HepG2 (cell line): Measurements from ENCODE around the gene PCAT6.
"Not testable (repeated sequence)": the region's sequence is repeated elsewhere in the genome, so short reads cannot be mapped to it uniquely, and the experiment has no call there.

ENCODE experiments used
- ASH2L ChIP-seq: fragments of 300-600, 200-600 bp; sonication (generic); IDR thresholded peaks from 2 replicates; pipeline ENCODE4 v1.7.0; 2017; ENCODE audit warnings: low read depth, mild to moderate bottlenecking, moderate library complexity, mixed read lengths, low read length; ENCODE audit not compliant: insufficient read length
- BHLHE40 ChIP-seq: IDR thresholded peaks from 2 replicates; pipeline ENCODE4 v1.6.1; 2011; ENCODE audit warnings: low read length, improper control_type of control experiment
- CTCF ChIP-seq: sonication (generic); formaldehyde crosslinking; IDR thresholded peaks from 2 replicates; pipeline ENCODE4 v1.5.0; 2020; ENCODE audit warnings: mild to moderate bottlenecking, missing genetic modification reagents, moderate library complexity
- EZH2 ChIP-seq: conservative IDR thresholded peaks from 2 replicates; pipeline ENCODE4 v1.6.1; 2012; ENCODE audit warnings: mild to moderate bottlenecking, low read depth, low read length, moderate library complexity
- KLF13 ChIP-seq: sonication (generic); formaldehyde crosslinking; IDR thresholded peaks from 2 replicates; pipeline ENCODE4 v1.4.0; 2020; ENCODE audit warnings: mild to moderate bottlenecking, missing genetic modification reagents
- MAX ChIP-seq: IDR thresholded peaks from 2 replicates; pipeline ENCODE4 v1.6.1; 2012; ENCODE audit warnings: inconsistent platforms
- SETDB1 ChIP-seq: sonication (generic); formaldehyde crosslinking; IDR thresholded peaks from 2 replicates; pipeline ENCODE4 v1.5.1; 2020; ENCODE audit warnings: missing genetic modification reagents, mild to moderate bottlenecking, borderline replicate concordance
- SKIL ChIP-seq: sonication (generic); formaldehyde crosslinking; IDR thresholded peaks from 2 replicates; pipeline ENCODE4 v1.8.0; 2022; ENCODE audit warnings: missing genetic modification reagents, mild to moderate bottlenecking, moderate library complexity, borderline replicate concordance
- SMC3 ChIP-seq: IDR thresholded peaks from 2 replicates; pipeline ENCODE4 v1.6.1; 2011; ENCODE audit warnings: low read length, improper control_type of control experiment
- SMYD3 ChIP-seq: sonication (generic); formaldehyde crosslinking; IDR thresholded peaks from 2 replicates; pipeline ENCODE4 v1.8.1; 2023; ENCODE audit warnings: mild to moderate bottlenecking, missing genetic modification reagents
- THAP7 ChIP-seq: sonication (generic); formaldehyde crosslinking; IDR thresholded peaks from 2 replicates; pipeline ENCODE4 v1.8.1; 2023; ENCODE audit warnings: mild to moderate bottlenecking, missing genetic modification reagents
- ZNF501 ChIP-seq: sonication (generic); formaldehyde crosslinking; IDR thresholded peaks from 2 replicates; pipeline ENCODE4 v1.5.1; 2020; ENCODE audit warnings: mild to moderate bottlenecking, moderate library complexity, missing genetic modification reagents
- ZNF609 ChIP-seq: sonication (generic); formaldehyde crosslinking; IDR thresholded peaks from 2 replicates; pipeline ENCODE4 v1.4.0; 2020; ENCODE audit warnings: mild to moderate bottlenecking, missing genetic modification reagents, borderline replicate concordance
- ZNF761 ChIP-seq: sonication (generic); formaldehyde crosslinking; conservative IDR thresholded peaks from 2 replicates; pipeline ENCODE4 v1.4.0; 2020; ENCODE audit warnings: mild to moderate bottlenecking, missing genetic modification reagents

- not testable (repeated sequence) for TF ChIP-seq MAX; CTCF (CRISPR knock-in tag); THAP7 (CRISPR knock-in tag); ASH2L; SETDB1 (CRISPR knock-in tag); BHLHE40; KLF13 (CRISPR knock-in tag); ZNF761 (CRISPR knock-in tag); EZH2; SMC3; SKIL (CRISPR knock-in tag); SMYD3 (CRISPR knock-in tag); ZNF501 (CRISPR knock-in tag); ZNF609 (CRISPR knock-in tag)
These were observed 18.5 kb downstream of the PCAT6 start for GRCh38 chr1:202829223-202829622.
